ENCODE measurements around the gene FHOD1. TPM values are rescaled to one million over a fixed set of nuclear protein-coding genes. Genes with fewer than 3 reads are reported as not detected.

The FHOD1 gene
- total and polyA plus RNA-seq, 10 of the 15 experiments (the other 5 are each of a cell fraction or from before 2014, with no cell fraction given), result 8.9 to 65.7 (median 18.1) TPM

DNA sequence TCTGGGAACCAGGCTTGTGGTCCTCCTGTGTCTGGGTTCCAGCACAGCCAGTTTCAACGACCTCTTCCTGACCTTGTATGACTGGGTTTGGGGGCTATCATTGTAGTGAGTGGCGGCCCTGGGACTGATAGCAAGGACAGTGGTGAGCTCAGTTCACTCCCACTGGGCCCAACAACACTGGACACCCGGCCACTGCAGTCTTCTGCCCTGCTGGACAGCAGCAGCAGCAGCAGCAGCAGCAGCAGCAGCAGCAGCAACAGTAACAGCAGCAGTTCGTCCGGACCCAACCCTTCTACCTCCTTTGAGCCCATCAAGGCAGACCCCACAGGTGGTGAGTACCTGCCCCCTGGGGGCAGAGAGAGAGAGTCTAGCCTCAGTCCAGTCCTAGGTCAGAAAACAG lies 51.6 kb downstream of the FHOD1 start:
- CTCF ChIA-PET, result interaction anchor here (0.7 to 1.1 kb wide), 2 partner anchors 48 to 206 kb away, joined by 3 to 4 read pairs; no protein-coding TSS in a partner anchor
- H3K79me2 ChIP-seq (ENCODE audit: control insufficient read depth, insufficient read depth, low read length), result peaks cover 23% of the 10 kb centered on the region
- H3K4me3 ChIP-seq, result no peak overlapping the region
- H3K36me3 ChIP-seq (ENCODE audit: control insufficient read depth in 2 of 2, insufficient read depth in 2 of 2, low read length in 1 of 2), result peaks cover 14 to 37% of the 10 kb centered on the region in 2 experiments
- H3K27me3 ChIP-seq (replicated peaks in 1 of 2; ENCODE audit: control insufficient read depth in 2 of 2, insufficient read depth in 2 of 2, low read length in 1 of 2), result no peaks in the 10 kb centered on the region
- H4K20me1 ChIP-seq (ENCODE audit: control insufficient read depth, insufficient read depth), result peaks cover 7% of the 10 kb centered on the region
- H3K4me1 ChIP-seq (ENCODE audit: control insufficient read depth, insufficient read depth, low read length), result peaks cover 8% of the 10 kb centered on the region
- FAIRE-seq, result no peak
- TF ChIP-seq IRF4 (IDR thresholded peaks at IDR 0.05; ENCODE audit: low read depth, low read length) (no peak), PAX5 (IDR thresholded peaks at IDR 0.05; ENCODE audit: borderline replicate concordance, low read depth, low read length) (no peak), CREM (IDR thresholded peaks at IDR 0.05; ENCODE audit: low read depth) (no peak), EED (IDR thresholded peaks at IDR 0.05; ENCODE audit: low read depth) (no peak), TBL1XR1 (IDR thresholded peaks at IDR 0.05; ENCODE audit: low read depth, low read length) (no peak), BCL11A (IDR thresholded peaks at IDR 0.05; ENCODE audit: low read depth, low read length) (no peak), CHD4 (IDR thresholded peaks at IDR 0.05) (no peak), MEF2A (IDR thresholded peaks at IDR 0.05; ENCODE audit: insufficient read depth, low read depth, low read length) (no peak)
- TF ChIP-seq, protein P1, sequence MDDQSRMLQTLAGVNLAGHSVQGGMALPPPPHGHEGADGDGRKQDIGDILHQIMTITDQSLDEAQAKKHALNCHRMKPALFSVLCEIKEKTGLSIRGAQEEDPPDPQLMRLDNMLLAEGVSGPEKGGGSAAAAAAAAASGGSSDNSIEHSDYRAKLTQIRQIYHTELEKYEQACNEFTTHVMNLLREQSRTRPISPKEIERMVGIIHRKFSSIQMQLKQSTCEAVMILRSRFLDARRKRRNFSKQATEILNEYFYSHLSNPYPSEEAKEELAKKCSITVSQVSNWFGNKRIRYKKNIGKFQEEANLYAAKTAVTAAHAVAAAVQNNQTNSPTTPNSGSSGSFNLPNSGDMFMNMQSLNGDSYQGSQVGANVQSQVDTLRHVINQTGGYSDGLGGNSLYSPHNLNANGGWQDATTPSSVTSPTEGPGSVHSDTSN (IDR thresholded peaks at IDR 0.05; ENCODE audit: insufficient replicate concordance, low read depth, low read length), result no peak
- TF ChIP-seq, protein P2, sequence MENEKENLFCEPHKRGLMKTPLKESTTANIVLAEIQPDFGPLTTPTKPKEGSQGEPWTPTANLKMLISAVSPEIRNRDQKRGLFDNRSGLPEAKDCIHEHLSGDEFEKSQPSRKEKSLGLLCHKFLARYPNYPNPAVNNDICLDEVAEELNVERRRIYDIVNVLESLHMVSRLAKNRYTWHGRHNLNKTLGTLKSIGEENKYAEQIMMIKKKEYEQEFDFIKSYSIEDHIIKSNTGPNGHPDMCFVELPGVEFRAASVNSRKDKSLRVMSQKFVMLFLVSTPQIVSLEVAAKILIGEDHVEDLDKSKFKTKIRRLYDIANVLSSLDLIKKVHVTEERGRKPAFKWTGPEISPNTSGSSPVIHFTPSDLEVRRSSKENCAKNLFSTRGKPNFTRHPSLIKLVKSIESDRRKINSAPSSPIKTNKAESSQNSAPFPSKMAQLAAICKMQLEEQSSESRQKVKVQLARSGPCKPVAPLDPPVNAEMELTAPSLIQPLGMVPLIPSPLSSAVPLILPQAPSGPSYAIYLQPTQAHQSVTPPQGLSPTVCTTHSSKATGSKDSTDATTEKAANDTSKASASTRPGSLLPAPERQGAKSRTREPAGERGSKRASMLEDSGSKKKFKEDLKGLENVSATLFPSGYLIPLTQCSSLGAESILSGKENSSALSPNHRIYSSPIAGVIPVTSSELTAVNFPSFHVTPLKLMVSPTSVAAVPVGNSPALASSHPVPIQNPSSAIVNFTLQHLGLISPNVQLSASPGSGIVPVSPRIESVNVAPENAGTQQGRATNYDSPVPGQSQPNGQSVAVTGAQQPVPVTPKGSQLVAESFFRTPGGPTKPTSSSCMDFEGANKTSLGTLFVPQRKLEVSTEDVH (IDR thresholded peaks at IDR 0.05; ENCODE audit: low read depth, partially characterized antibody), result no peak
- TF ChIP-seq, protein P3, sequence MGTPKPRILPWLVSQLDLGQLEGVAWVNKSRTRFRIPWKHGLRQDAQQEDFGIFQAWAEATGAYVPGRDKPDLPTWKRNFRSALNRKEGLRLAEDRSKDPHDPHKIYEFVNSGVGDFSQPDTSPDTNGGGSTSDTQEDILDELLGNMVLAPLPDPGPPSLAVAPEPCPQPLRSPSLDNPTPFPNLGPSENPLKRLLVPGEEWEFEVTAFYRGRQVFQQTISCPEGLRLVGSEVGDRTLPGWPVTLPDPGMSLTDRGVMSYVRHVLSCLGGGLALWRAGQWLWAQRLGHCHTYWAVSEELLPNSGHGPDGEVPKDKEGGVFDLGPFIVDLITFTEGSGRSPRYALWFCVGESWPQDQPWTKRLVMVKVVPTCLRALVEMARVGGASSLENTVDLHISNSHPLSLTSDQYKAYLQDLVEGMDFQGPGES (IDR thresholded peaks at IDR 0.05), result no peak
- no peak overlapping the region for H3K27ac ChIP-seq (ENCODE audit: control insufficient read depth, insufficient read depth)
- H3K4me2 ChIP-seq (ENCODE audit: control insufficient read depth, insufficient read depth), result no peak overlapping the region
- no peaks in the 10 kb centered on the region for H3K9me3 ChIP-seq (replicated peaks; ENCODE audit: control insufficient read depth, insufficient read depth, low read length)
- H3K9ac ChIP-seq (ENCODE audit: control insufficient read depth, insufficient read depth, low read length), result no peak overlapping the region
- H2AFZ ChIP-seq (ENCODE audit: control insufficient read depth, low read depth, low read length), result no peak overlapping the region
- RAD21 ChIA-PET (ENCODE audit: unreplicated experiment), result no interaction called here
- POLR2A ChIA-PET, result interaction anchor here (0.5 to 4.7 kb wide), 2 partner anchors 31 to 79 kb away, joined by 3 to 22 read pairs; partner anchors contain the start of gene TMEM208
- DNase-seq (ENCODE audit: low read depth, low spot score), result no peak
- WGBS (ENCODE audit: insufficient coverage, insufficient replicate concordance, low lambda C conversion rate, missing lambda C conversion rate), result 88% methylated on average over 5 of the region's 5 CpGs
- in situ Hi-C loops (cut with MboI) (no loop called here), intact Hi-C loops (cut with micrococcal nuclease; ENCODE audit: unreplicated experiment) (no loop called here)
- SMC1A ChIA-PET (ENCODE audit: uncharacterized antibody, unreplicated experiment), result no interaction called here
- no peak for ATAC-seq
- BruUV-seq (replicated peaks), result no TSS peak

Measured in GM12878 (cell line).